ENCODE results near the gene OGFOD3.

GRCh38 chr17:82348866-82349265 lies 69.5 kb downstream of the OGFOD3 start:
- TF ChIP-seq EP300 (IDR thresholded peaks at IDR 0.05; ENCODE audit: low read depth) (no peak), POLR2A (IDR thresholded peaks at IDR 0.05) (no peak), POLR2AphosphoS5 (IDR thresholded peaks at IDR 0.05) (no peak)
- TF ChIP-seq, protein P1, sequence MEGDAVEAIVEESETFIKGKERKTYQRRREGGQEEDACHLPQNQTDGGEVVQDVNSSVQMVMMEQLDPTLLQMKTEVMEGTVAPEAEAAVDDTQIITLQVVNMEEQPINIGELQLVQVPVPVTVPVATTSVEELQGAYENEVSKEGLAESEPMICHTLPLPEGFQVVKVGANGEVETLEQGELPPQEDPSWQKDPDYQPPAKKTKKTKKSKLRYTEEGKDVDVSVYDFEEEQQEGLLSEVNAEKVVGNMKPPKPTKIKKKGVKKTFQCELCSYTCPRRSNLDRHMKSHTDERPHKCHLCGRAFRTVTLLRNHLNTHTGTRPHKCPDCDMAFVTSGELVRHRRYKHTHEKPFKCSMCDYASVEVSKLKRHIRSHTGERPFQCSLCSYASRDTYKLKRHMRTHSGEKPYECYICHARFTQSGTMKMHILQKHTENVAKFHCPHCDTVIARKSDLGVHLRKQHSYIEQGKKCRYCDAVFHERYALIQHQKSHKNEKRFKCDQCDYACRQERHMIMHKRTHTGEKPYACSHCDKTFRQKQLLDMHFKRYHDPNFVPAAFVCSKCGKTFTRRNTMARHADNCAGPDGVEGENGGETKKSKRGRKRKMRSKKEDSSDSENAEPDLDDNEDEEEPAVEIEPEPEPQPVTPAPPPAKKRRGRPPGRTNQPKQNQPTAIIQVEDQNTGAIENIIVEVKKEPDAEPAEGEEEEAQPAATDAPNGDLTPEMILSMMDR (IDR thresholded peaks at IDR 0.05) = no peak

All from transverse colon (tissue), 4 donors.